K562 (cell line): ENCODE results near the gene SAMM50.

Experiments used
- ARHGAP35 ChIP-seq: fragments of 450-650 bp; IDR thresholded peaks from 2 replicates; pipeline ENCODE4 v1.6.1; 2018; ENCODE audit not compliant: partially characterized antibody
- ATF3 ChIP-seq, 2 experiments: fragments of 450-650 bp in 1 of 2; sonication (generic) in 1 of 2; formaldehyde crosslinking in 1 of 2; IDR thresholded peaks in 1 of 2; conservative IDR thresholded peaks in 1 of 2; 2 replicates each; pipeline versions ENCODE4 v1.6.1 to v1.8.1; 2016 to 2023; ENCODE audit warnings: mild to moderate bottlenecking in 2 of 2, moderate library complexity in 2 of 2, inconsistent platforms in 1 of 2, missing genetic modification reagents in 1 of 2
- ERF ChIP-seq: fragments of 450-650 bp; formaldehyde crosslinking; IDR thresholded peaks from 2 replicates; pipeline ENCODE4 v1.4.0; 2020; ENCODE audit warnings: mild to moderate bottlenecking, mixed read lengths
- MXI1 ChIP-seq: IDR thresholded peaks from 2 replicates; pipeline ENCODE4 v1.6.1; 2011; ENCODE audit warnings: low read depth, mild to moderate bottlenecking, improper control_type of control experiment, low read length
- POU5F1 ChIP-seq: fragments of 150-350 bp; IDR thresholded peaks from 2 replicates; pipeline ENCODE4 v1.6.1; 2014; ENCODE audit warnings: borderline replicate concordance, low read length, low read depth, mild to moderate bottlenecking; ENCODE audit not compliant: partially characterized antibody
- SMARCA5 ChIP-seq: fragments of 450-650 bp; IDR thresholded peaks from 2 replicates; pipeline ENCODE4 v1.6.1; 2016
- ZNF24 ChIP-seq: fragments of 450-650 bp; IDR thresholded peaks from 2 replicates; pipeline ENCODE4 v1.6.1; 2016

GRCh38 chr22:44045145-44045544, 89.9 kb downstream of the SAMM50 start:
- TF ChIP-seq ARHGAP35 (no peak), POU5F1 (no peak), ERF (CRISPR knock-in tag) (no peak), ATF3 (IDR thresholded peaks at IDR 0.05) (no peak), ATF3 (CRISPR knock-in tag; conservative IDR thresholded peaks at IDR 0.05) (no peak), SMARCA5 (no peak), ZNF24 (no peak), MXI1 (no peak)
